Measurements from ENCODE around the gene WWOX. TPM values are rescaled to one million over a fixed set of nuclear protein-coding genes. Genes with fewer than 3 reads are reported as not detected.
A peak's percentile ranks its signal among the peaks of the same experiment; 100 is the strongest.

Gene WWOX
- polyA plus RNA-seq, 1 donor (not counting 4 experiments of a cell fraction or from before 2014, with no cell fraction given): 5.1 TPM

DNA sequence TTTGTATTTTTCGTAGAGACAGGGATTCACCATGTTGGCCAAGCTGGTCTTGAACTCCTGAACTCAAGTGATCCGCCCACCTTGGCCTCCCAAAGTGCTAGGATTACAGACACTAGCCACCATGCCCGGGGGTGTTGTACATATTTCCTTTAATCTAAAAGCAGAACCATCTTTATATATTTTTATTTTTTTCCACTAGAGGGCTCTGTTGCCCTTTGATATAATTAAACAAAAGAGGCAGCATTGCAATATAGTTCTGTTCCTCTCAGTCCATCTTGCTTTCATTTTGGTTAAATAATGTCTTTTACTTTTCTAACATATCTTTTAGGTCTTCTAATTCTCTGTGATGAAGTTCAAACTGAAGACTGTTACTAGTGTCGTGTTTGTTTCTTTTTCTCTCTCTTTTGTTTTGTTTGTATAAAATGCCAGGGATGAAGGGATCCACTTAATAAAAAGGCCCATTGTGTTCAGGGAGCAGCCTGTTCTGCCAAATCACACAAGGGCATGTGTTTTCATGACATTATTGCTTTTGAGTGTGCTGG is 23.4 kb downstream of the WWOX start:
- FAIRE-seq (no peak), DNase-seq (ENCODE audit: low read depth, low spot score) (no peak)
- Histone ChIP-seq H3K4me2 (ENCODE audit: control insufficient read depth, extremely low read depth, insufficient read depth, low read depth, low read length) (no peak overlapping the region), H3K79me2 (ENCODE audit: control insufficient read depth, insufficient read depth, low read length) (no peaks in the 10 kb centered on the region), H3K27me3 (ENCODE audit: control insufficient read depth, extremely low read depth, insufficient read depth, low read length) (no peaks in the 10 kb centered on the region), H4K20me1 (ENCODE audit: control insufficient read depth, extremely low read depth, insufficient read depth, low read length) (no peaks in the 10 kb centered on the region), H3K27ac (ENCODE audit: control insufficient read depth, insufficient read depth, low read length) (no peak overlapping the region), H3K9me1 (ENCODE audit: control insufficient read depth, extremely low read depth, insufficient read depth, low read length) (no peaks in the 10 kb centered on the region), H2AFZ (ENCODE audit: control insufficient read depth, low read length) (no peak overlapping the region), H3K9me3 (ENCODE audit: control insufficient read depth, low read depth, low read length) (no peaks in the 10 kb centered on the region), H3K36me3 (ENCODE audit: control insufficient read depth in 2 of 2, extremely low read depth in 1 of 2, insufficient read depth in 2 of 2, low read length in 2 of 2) (no peaks in the 10 kb centered on the region), H3K9ac (ENCODE audit: control insufficient read depth, extremely low read depth, insufficient read depth, low read length) (no peak overlapping the region), H3K4me1 (ENCODE audit: control insufficient read depth, extremely low read depth, insufficient read depth, low read length) (no peaks in the 10 kb centered on the region), H3K4me3 (ENCODE audit: control insufficient read depth in 2 of 3, extremely low read depth in 1 of 3, insufficient read depth in 2 of 3, low read depth in 1 of 3, low read length in 3 of 3) (no peak overlapping the region)
- dilution Hi-C loops (cut with MboI; ENCODE audit: extremely low pct_ligation_motif_present, low sequenced_read_pairs): no loop called here
- TF ChIP-seq, protein P1, sequence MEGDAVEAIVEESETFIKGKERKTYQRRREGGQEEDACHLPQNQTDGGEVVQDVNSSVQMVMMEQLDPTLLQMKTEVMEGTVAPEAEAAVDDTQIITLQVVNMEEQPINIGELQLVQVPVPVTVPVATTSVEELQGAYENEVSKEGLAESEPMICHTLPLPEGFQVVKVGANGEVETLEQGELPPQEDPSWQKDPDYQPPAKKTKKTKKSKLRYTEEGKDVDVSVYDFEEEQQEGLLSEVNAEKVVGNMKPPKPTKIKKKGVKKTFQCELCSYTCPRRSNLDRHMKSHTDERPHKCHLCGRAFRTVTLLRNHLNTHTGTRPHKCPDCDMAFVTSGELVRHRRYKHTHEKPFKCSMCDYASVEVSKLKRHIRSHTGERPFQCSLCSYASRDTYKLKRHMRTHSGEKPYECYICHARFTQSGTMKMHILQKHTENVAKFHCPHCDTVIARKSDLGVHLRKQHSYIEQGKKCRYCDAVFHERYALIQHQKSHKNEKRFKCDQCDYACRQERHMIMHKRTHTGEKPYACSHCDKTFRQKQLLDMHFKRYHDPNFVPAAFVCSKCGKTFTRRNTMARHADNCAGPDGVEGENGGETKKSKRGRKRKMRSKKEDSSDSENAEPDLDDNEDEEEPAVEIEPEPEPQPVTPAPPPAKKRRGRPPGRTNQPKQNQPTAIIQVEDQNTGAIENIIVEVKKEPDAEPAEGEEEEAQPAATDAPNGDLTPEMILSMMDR (optimal IDR thresholded peaks at IDR 0.05 in 1 of 3, IDR thresholded peaks at IDR 0.05 in 1 of 3, conservative IDR thresholded peaks at IDR 0.05 in 1 of 3; ENCODE audit: extremely low read depth in 1 of 3, insufficient read depth in 2 of 3, low read length in 3 of 3): peak in 1 of 3 experiments; percentile 29
- no peak for TF ChIP-seq EZH2 (IDR thresholded peaks at IDR 0.05; ENCODE audit: low read length)

DNA sequence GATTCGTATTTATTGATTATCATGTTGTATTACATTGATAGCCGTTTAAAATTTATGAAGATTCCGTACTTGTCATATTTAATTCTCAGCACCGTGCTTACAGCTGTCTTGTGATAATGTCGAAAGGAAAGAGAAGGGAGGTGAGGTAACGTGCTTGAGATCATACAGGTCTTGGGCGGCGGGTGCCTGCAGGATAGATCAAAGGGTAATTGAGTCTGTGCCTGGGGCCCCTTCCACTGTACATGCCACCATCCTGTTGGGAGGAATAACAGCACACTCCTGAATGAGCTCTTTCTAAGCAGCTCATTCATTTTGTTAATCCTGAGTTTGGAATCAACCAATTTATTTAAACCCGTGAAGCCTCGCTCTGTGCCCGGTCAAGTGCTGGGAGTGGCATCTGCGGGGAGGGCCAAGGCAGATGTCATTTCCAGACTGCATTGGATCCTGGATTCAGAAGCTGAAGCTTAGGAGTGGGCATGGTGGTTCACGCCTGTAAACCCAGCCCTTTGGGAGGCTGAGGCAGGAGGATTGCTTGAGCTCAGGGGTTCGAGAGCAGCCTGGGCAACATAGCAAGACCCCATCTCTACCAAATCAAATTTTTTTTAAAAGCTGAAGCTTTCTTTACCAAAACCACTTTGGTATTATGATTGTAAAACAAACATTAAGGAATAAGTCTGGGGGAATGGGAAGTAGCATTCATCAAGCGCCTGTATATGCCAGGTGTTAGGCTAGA is 25.8 kb downstream of the WWOX start:
- dilution Hi-C loops (cut with MboI; ENCODE audit: extremely low pct_ligation_motif_present, low sequenced_read_pairs): no loop called here
- Histone ChIP-seq H3K4me3 (ENCODE audit: control insufficient read depth in 2 of 3, extremely low read depth in 1 of 3, insufficient read depth in 2 of 3, low read depth in 1 of 3, low read length in 3 of 3) (no peak overlapping the region), H3K4me1 (ENCODE audit: control insufficient read depth, extremely low read depth, insufficient read depth, low read length) (no peaks in the 10 kb centered on the region), H3K79me2 (ENCODE audit: control insufficient read depth, insufficient read depth, low read length) (no peaks in the 10 kb centered on the region), H3K27ac (ENCODE audit: control insufficient read depth, insufficient read depth, low read length) (no peak overlapping the region), H4K20me1 (ENCODE audit: control insufficient read depth, extremely low read depth, insufficient read depth, low read length) (no peaks in the 10 kb centered on the region), H2AFZ (ENCODE audit: control insufficient read depth, low read length) (no peak overlapping the region), H3K9me3 (ENCODE audit: control insufficient read depth, low read depth, low read length) (no peaks in the 10 kb centered on the region), H3K4me2 (ENCODE audit: control insufficient read depth, extremely low read depth, insufficient read depth, low read depth, low read length) (no peak overlapping the region), H3K36me3 (ENCODE audit: control insufficient read depth in 2 of 2, extremely low read depth in 1 of 2, insufficient read depth in 2 of 2, low read length in 2 of 2) (no peaks in the 10 kb centered on the region), H3K9ac (ENCODE audit: control insufficient read depth, extremely low read depth, insufficient read depth, low read length) (no peak overlapping the region), H3K9me1 (ENCODE audit: control insufficient read depth, extremely low read depth, insufficient read depth, low read length) (no peaks in the 10 kb centered on the region), H3K27me3 (ENCODE audit: control insufficient read depth, extremely low read depth, insufficient read depth, low read length) (no peaks in the 10 kb centered on the region)
- TF ChIP-seq EZH2 (IDR thresholded peaks at IDR 0.05; ENCODE audit: low read length): no peak
- TF ChIP-seq, protein P1 (optimal IDR thresholded peaks at IDR 0.05 in 1 of 3, IDR thresholded peaks at IDR 0.05 in 1 of 3, conservative IDR thresholded peaks at IDR 0.05 in 1 of 3; ENCODE audit: extremely low read depth in 1 of 3, insufficient read depth in 2 of 3, low read length in 3 of 3): no peak
- FAIRE-seq (no peak), DNase-seq (ENCODE audit: low read depth, low spot score) (no peak)

Measured in keratinocyte (primary cell).